Heart left ventricle (tissue), 13 donors: Measurements from ENCODE around the gene CAPN9.

Experiments
- CTCF ChIP-seq, 12 donors: fragments of 200-600 bp; sonication (generic) in 4 of 12; IDR thresholded peaks; one replicate each; pipeline versions ENCODE4 v1.5.0 to v1.8.0; 2018 to 2022; ENCODE audit warnings: antibody characterized with exemption in 12 of 12, mild to moderate bottlenecking in 5 of 12
- POLR2A ChIP-seq, 2 donors: fragments of 450-650 bp; IDR thresholded peaks; one replicate each; pipeline ENCODE4 v1.6.1; 2017; ENCODE audit warnings: antibody characterized with exemption in 2 of 2, mild to moderate bottlenecking in 2 of 2, moderate library complexity in 2 of 2
- donor health status: ischemic (EF 13 %, LVEDD 7.1; RV severe dilation, severe dysfunction).
- donor health status: DM: no; HTN: yes; CAD: no.
- donor health status: DM: no; HTN: no; CAD: no.
- donor health status: ischemic (EF 25% LVEDD 6.9; RV normal size, moderate dysfunction).
- donor health status: ischemic (EF 25% LVEDD 5.7; RV mildly dilated, moderate dysfunction).
- donor health status: ischemic (EF 35%, LVEDD 5.7; RV mildly dilated, moderate dysfunction).
- donor health status: nonischemic (EF 11% LVEDD 7.7; RV severe dilation, severe dysfunction).
- donor health status: DM: yes; HTN: yes; CAD: no.
- donor health status: PGD.
- donor health status: ischemic (EF 29% LVEDD 5.4; RV normal size, mild dysfunction).
- donor health status: nonischemic (EF 23%, LVEDD 6.1; RV moderate dilation, normal function).

GRCh38 chr1:230823426-230823825, 76.2 kb downstream of the CAPN9 start:
- TF ChIP-seq CTCF (IDR thresholded peaks at IDR 0.05) (no peak), POLR2A (IDR thresholded peaks at IDR 0.05) (no peak)
